HG03575 (cell line): ENCODE measurements around the gene KLRK1.
"Not testable (repeated sequence)": the region's sequence is repeated elsewhere in the genome, so short reads cannot be mapped to it uniquely, and the experiment has no call there.

Experiments used
- ATAC-seq: cut with Tn5 transposase; IDR thresholded peaks from one replicate; pipeline ENCODE4 v1.9.1; 2021; ENCODE audit not compliant: unreplicated experiment, insufficient number of reproducible peaks, low FRiP score; ENCODE audit errors: extremely low read depth

KLRK1 gene

DNA sequence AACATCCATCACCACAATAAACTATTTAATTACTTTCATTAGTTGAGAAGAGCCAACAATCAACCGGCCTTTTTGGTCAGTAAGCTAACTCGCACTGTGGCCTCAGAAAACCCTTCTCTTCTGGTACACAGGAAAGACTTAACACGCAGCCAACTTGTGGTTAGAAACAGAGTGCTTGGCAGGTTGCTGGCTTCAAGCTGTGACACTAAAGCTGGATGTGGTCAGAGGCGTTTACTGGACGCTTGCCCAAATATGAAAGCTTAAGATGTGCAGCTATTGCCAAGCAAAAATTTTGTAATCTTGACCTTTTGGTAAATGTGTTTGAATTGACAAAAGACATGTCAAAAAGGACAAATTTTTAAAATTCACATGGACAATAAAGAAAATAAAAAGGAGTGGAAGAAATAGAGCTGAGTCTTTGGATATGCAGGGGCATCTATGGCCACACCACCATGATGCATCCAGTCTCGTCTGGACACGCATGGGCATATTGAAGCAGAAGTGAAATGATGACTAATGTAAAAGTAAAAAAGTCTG is 2.6 kb upstream of the KLRK1 start:
- ATAC-seq = no peak

DNA sequence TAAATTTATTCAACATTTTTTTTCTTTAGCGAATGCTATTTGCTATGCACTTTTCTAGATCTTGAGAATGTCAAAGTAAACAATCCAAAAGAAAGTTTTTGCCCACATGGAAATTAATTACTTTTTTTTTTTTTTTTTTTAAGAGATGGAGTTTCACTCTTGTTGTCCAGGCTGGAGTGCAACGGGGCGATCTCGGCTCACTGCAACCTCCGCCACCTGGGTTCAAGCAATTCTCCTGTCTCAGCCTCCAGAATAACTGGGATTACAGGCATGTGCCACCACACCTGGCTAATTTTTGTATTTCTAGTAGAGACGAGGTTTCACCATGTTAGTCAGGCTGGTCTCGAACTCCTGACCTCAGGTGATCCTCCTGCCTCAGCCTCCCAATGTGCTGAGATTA is 1.1 kb upstream of the KLRK1 start:
- not testable (repeated sequence) for ATAC-seq

DNA sequence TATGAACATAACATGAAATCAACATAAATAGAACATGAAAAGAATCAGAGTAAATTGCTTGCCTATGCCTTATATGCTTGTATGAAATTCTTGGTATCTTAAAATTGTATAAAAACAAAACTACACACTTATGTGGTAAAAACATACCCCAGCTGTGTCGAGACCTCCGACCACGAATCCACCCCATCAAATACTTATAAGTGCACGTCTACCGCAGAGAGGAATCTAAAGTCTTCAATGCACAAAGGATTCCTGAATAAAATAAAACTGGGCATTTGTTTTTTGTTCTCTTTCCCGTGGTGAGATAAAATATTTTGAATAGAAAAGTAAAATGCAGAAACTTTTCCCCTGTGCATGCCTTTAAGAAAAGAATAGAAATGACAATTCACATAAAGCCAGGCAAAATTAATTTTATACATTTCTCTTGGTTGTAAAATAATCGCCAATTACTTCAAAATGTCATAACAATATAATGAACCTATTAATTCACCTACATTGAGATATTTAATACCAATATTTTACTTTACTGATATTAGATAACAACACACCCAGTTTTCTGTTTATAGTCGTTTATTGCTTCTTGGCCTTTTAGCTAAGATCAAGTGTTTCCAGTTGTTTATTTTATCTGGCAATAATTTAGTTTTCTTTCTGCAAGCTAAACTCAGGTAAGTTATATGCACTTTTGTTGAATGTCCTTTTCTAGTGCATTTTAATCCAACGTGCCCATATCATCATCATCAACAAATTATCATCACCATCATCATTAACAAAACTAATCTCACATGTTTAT is 1.0 kb downstream of the KLRK1 start:
- no peak for ATAC-seq

DNA sequence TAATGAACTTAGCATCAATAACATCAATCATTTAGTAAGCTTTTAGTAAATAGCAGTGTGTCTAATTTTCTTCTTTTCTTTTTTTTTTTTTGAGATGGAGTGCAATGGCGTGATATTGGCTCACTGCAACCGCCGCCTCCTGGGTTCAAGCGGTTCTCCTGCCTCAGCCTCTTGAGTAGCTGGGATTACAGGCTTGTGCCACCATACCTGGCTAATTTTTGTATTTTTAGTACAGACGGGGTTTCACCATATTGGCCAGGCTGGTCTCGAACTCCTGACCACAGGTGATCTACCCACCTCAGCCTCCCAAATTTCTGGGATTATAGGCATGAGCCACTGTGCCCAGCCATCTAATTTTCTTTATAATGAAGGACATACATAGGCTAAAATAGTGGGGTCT is 2.3 kb downstream of the KLRK1 start:
- ATAC-seq = not testable (repeated sequence)

DNA sequence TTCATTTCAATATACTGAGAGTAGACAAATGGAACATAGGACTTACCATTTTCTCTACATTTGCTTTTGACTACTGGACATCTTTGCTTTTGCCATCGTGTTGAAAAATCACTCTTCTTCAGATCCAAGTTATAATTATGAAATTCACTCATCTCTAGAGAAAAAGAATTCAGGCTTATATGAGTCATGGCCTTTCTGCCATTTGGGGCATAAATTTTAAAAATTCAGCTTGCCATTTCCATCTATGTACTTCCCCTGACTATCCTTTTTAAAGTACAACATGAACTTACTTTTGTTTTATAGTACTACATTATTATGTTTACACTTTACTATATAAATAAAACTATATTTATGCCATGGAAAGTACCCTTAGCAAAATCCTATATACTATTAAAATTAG is 3.0 kb downstream of the KLRK1 start:
- no peak for ATAC-seq

DNA sequence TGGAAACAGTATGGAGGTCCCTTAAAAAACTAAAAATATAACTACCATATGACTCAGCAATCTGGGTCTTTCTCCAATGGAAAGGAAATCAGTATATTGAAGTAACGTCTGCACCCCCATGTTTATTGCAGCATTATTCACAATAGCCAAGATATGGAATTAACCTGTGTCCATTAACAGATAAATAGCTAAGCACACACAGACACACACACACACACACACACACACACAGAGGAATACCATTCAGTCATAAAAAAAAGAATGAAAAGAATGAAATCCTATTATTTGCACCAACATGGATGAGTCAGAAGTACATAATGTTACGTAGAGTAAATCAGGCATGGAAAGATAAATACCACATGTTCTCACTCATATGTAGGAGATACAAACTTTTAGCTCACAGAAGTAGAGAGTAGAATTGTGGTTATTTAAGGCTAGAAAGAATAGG is 4.7 kb downstream of the KLRK1 start:
- ATAC-seq = no peak

DNA sequence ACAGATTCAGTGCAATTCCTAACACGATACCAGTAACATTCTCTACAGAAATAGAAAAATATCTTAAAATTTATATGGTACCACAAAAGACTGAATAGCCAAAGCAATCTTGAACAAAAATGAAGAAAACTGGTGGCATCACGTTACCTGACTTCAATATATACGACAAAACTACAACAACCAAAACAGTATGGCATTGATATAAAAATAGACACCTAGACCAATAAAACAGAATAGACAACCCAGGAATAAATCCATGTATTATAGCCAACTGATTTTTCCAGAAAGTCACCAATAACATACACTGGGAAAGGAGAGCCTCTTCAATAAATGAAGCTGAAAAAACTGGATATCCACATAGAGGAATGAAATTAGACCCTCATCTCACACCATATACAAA is 5.7 kb downstream of the KLRK1 start:
- no peak for ATAC-seq

DNA sequence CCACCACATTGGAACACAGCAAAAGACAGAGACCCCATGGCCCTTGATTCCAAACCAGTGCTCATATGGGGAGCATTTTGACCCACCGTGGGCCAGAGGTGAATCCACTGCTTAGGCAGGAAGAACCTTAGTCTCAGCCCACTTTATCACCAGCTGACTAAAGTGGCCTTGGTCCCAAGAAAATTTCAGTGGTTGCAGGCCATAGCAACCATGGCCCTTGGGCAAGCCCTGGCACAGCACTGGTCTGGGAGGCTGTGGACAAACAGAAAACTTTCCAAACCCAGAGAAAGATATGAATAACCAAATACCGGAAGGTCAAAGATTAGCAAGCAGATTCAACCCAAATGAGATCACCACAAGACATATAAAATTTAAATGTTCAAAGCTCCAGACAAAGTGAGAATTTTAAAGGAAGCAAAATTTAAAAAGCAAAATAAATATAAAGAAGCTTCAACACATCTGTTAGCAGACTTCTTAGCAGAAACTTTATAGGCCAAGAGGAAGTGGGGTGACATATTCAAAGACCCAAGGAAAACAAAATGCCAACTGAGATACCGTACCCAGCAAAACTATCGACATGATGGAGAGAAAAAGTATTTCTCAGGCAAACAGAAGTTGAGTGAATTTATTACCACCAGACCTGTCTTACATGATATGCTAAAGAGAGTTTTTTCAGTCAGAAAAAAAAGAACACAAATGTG is 7.8 kb downstream of the KLRK1 start:
- no peak for ATAC-seq

DNA sequence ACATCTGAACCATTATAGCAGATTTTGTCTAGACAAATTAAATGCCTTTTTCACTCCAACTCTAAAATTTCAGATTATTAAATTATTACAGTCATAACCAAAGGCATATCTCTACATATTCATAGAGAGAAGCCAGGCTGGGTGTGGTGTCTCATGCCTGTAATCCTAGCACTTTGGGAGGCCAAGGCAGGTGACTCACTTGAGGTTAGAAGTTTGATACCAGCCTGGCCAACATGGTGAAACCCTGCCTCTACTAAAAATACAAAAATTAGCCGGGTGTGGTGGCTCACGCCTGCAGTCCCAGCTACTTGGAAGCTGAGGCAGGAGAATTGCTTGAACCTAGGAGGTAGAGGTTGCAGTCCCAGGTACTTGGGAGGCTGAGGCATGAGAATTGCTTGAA is 11.1 kb downstream of the KLRK1 start:
- ATAC-seq = not testable (repeated sequence)

DNA sequence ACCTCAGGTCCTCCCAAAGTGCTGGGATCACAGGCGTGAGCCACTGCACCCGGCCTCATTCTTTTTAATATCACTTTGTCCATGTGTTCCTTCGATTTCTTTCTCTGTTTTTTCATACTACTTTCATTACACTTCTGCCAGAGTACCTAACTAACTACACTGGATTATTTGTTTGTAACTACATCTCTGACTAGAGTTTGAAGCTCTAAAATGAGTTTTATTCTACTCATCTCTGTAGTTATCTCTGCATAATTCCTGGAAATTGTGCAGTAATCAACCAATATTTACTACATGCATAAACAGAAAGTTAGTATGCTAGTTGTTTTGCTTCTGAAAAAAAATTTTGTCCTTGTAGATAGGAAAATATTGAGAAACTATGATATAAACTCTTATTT is 15.2 kb downstream of the KLRK1 start:
- ATAC-seq = no peak

DNA sequence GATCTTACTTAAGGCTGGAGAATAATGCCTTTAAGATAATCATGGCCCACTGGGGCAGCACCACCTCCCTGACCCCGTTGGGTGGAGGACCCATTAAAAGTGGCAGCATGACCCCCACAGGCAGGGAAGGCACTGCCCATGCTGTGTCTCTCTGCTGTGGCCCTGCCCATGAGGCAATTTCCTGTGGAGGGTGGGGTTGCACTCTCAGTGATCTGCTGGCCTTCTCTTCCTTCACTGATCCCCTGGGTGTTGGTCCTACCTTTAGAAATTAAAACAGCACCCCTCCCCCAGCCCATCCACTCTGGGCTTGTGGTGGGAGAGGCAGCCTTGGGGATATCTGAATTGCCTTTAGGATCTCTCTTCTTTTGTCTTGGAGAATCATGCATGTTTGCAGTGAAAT is 17.3 kb downstream of the KLRK1 start:
- ATAC-seq = no peak

DNA sequence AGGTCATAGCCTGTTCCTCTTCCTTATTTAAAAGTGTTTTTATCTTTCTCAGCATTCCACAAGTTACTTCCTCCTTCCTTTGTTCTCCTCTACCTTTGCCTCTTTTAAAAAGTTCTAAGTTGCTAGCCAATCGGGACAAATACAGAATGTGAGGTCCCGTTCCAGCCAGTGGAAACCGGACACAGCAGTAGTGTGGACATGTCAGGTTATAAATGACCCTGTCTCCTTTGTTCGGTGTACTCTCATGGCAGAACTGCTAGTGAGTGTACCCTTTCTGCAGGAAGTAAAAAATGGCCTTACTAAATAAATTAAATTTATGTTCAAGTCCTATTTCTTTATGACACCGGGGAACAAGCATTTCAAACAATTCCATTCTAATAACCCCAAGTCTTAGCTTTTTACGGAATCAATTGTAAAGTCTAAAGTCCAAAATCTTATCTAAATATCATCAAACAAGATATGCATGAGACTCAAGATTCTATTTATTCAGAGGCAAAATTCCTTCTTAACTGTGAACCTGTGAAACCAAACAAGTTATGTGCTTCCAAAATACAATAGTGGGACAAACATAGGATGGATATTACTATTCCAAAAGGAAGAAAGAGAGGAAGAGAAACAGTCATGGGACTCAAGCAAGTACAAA is 17.8 kb downstream of the KLRK1 start:
- not testable (repeated sequence) for ATAC-seq

DNA sequence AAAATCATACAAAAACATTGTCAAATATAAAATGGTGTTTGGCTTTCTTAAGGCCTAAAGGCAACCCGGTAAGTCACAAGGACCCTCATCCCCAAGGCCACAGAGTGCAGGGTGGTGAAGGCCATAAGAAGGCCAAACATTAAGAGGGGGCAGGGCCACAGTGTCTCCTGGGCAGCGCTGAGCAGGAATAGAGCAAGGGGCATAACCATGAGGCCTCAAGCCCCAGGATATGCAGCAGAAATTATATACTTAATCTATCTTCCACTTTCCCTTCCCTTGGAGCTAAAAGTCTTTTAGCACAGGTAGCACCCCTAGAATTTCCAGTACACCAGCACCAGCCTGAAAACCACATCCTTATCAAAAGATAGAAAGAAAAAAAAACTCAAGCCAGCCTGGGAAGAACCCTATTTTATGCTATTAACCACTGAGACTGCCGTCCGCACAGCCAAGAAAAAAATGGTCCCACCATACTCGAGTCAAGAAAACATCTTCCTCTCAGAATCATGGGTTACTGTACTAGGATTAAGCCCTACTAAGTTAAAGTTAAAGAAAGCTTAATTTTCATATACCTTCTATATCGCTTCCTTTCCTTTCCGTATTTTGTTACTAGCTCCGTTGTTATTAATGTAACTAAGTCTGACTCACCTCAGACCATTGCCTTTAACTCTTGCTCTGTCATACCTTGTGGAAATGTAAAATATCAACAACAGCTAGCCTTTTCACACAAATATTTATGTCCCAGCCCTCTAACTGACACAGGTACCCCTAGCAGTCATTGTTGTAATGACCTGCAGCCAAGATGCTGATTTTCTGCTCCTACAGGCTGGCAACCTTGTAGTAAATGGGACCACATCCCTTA is 20.1 kb downstream of the KLRK1 start:
- no peak for ATAC-seq

DNA sequence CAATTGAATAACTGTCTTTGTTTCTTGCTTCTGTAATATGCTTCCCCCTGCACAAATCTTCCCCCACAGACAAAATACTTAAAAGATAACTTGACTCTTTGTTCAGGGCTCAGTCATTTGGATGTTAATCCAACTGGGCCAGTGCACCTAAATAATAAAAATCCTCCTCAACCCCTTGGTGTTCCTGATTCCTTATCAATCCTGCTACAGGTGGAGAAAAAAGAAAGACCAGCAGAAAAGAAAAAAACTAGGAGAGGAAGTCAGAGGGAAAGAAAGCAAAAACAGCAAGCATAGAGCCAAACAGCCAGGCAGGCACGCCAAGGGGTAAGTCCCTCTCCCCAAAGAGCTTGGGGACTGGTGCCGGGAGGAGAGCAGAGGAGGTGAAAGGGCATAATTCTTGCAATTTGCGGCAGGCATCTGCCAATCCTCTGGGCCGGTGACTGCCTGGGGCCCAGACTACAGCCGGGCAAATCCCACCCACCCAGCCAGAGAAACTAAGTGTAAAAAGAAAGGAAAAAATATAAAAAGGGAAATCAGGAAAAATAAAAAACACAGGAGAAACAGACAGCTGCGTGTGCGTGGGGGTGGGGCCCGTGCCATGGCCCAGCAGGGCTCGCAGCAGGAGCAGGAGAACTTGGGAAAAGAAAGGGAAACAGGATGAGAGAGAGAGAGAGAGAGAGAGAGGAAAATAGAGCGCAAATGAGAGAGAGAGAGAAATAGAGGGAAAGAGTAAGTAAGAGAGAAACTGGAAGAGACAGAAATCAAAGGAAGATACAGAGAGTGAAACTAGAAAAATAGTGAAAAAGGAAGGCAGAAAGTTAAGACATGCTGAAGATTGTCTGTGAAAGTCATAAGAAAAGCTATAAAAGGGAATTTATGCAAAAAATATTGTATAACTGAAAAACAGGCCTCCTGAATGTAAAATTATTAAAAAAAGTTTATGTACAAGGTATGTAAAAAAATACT is 21.4 kb downstream of the KLRK1 start:
- ATAC-seq = no peak

DNA sequence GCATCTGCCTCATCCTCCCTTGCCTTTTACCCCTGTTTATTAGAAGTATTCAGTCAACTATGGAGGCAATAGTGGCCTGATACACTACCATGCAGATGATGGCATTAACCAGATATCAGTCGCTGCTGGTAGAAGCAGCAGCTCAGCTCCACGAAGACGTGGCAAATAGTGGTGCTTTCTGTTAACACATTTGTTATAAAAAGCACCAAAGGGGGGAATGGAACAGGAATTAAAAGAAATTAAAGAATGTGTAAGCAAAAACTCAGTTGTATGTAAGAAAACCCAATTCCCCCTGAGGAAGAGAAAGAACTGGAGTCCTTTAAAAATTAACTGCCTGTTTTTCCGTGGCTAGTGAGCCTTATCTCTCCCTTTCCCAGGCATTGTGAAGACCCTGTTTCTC is 22.1 kb downstream of the KLRK1 start:
- not testable (repeated sequence) for ATAC-seq

DNA sequence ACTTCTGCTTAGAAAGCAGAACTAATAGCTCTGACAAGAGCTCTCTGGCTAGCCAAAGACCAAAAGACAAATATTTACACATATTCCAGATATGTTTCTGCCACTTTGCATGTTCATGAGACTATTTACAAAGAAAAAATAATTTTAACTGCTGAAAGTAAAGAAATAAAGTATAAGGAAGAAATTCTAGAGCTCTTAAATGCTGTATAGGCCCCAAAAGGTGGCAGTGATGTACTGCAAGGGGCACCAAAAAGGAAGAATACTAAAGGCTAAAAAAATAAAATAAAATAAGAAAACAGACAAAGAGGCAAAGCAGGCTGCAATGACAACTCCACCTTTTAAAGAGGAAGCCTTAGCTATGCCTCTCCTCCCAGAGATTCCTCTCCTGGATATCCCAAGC is 23.0 kb downstream of the KLRK1 start:
- ATAC-seq = no peak

DNA sequence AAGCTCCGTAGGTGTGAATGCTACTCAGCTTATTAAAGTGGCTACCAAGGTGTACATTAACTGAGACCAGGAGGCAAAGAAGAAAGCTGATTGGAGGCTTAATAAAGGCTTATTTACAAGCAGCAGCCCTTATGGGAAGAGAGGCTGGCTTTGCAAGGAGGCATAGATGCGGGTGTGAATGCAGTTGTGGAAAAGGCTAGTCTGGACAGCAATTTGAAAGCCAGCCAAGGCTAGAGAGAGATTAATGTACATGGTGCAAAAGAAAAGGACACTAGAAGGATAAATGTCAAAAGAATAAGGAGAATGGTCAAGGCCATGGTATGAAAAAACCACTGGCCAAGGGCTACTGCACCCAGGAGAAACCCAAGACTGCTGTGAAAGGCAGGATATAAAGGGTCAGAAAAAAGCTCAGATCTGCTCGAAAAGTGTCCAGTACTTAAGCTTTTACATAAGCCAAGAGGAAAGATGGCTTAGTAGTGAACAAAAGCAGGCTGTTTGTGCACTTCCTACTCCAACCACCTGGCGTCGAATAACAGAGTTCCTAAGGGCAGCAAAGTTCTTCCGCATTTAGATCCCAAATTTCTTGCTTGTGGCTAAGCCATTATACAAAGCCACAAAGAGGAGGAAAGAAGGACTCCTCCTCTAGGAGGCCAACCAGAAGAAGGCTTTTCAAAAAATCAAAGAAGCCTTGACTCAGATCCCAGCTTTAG is 24.0 kb downstream of the KLRK1 start:
- ATAC-seq = no peak
